Lower leg skin (tissue), 3 donors: Measurements from ENCODE around the gene FAM174B.

Experiments used
- POLR2A ChIP-seq, 2 donors: fragments of 450-650 bp; IDR thresholded peaks; one replicate each; pipeline ENCODE4 v1.6.1; 2016 to 2017; ENCODE audit warnings: antibody characterized with exemption in 2 of 2, mild to moderate bottlenecking in 1 of 2, moderate library complexity in 1 of 2
- TF ChIP-seq, protein P1 (sequence below), 3 donors: fragments of 450-650 bp; IDR thresholded peaks; one replicate each; pipeline ENCODE4 v1.5.1; 2016; ENCODE audit warnings: antibody characterized with exemption in 3 of 3, mild to moderate bottlenecking in 3 of 3, moderate library complexity in 2 of 3

DNA sequence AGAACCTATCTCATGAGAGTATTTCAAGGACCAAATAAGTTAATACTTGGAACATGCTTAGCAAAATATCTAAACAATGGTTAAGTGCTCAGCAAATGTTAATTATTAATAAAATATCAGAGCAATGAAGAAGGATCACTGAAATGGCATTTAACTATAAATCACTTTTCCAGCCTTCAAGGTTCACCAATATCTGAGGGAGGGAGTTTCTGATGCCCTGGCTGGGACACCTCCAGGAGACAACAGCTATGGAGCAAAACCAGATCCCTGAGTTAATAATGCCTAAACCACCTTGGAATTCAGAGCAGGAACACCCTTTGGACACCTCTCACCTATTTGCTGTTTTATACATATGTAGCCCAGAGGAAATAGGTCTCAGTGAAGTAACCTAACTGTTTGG, 6.4 kb upstream of the FAM174B start:
- TF ChIP-seq, protein P1, sequence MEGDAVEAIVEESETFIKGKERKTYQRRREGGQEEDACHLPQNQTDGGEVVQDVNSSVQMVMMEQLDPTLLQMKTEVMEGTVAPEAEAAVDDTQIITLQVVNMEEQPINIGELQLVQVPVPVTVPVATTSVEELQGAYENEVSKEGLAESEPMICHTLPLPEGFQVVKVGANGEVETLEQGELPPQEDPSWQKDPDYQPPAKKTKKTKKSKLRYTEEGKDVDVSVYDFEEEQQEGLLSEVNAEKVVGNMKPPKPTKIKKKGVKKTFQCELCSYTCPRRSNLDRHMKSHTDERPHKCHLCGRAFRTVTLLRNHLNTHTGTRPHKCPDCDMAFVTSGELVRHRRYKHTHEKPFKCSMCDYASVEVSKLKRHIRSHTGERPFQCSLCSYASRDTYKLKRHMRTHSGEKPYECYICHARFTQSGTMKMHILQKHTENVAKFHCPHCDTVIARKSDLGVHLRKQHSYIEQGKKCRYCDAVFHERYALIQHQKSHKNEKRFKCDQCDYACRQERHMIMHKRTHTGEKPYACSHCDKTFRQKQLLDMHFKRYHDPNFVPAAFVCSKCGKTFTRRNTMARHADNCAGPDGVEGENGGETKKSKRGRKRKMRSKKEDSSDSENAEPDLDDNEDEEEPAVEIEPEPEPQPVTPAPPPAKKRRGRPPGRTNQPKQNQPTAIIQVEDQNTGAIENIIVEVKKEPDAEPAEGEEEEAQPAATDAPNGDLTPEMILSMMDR (IDR thresholded peaks at IDR 0.05) = no peak
- TF ChIP-seq POLR2A (IDR thresholded peaks at IDR 0.05) = no peak
